Measurements from ENCODE around the gene TTLL6.

DNA sequence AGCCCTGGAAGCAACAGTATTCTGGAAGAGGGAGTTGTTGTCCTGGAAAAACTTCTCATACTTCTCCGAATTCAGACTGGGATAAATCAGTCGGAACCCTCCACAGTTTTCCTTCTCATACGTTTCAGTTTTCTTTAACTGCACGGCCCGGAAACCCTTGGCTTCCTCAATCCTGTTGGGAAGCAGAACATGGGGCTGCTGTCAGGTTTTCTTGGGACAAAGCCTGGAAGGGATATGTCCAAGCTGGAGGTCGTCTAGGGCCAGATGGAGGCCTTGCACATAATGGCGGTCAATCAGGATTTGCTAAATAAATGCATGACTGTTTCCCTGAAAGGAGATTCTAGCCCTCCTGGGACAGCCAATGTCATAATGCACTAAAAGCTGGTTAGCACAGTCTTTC, 29.2 kb downstream of the TTLL6 start:
- TF ChIP-seq MAX (IDR thresholded peaks at IDR 0.05; ENCODE audit: insufficient read depth, insufficient read length) (no peak), POLR2AphosphoS5 (IDR thresholded peaks at IDR 0.05; ENCODE audit: insufficient read depth, low read depth, low read length) (no peak), MYC (IDR thresholded peaks at IDR 0.05; ENCODE audit: low read depth, low read length) (no peak), EZH2 (IDR thresholded peaks at IDR 0.05; ENCODE audit: borderline replicate concordance, low read depth, low read length, severe bottlenecking) (no peak), POLR2A (IDR thresholded peaks at IDR 0.05; ENCODE audit: low read depth, low read length) (no peak), GATA2 (IDR thresholded peaks at IDR 0.05; ENCODE audit: insufficient read depth, insufficient read length, low read depth, low read length) (no peak)
- TF ChIP-seq, protein P1, sequence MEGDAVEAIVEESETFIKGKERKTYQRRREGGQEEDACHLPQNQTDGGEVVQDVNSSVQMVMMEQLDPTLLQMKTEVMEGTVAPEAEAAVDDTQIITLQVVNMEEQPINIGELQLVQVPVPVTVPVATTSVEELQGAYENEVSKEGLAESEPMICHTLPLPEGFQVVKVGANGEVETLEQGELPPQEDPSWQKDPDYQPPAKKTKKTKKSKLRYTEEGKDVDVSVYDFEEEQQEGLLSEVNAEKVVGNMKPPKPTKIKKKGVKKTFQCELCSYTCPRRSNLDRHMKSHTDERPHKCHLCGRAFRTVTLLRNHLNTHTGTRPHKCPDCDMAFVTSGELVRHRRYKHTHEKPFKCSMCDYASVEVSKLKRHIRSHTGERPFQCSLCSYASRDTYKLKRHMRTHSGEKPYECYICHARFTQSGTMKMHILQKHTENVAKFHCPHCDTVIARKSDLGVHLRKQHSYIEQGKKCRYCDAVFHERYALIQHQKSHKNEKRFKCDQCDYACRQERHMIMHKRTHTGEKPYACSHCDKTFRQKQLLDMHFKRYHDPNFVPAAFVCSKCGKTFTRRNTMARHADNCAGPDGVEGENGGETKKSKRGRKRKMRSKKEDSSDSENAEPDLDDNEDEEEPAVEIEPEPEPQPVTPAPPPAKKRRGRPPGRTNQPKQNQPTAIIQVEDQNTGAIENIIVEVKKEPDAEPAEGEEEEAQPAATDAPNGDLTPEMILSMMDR (IDR thresholded peaks at IDR 0.05; ENCODE audit: extremely low read depth in 1 of 2, insufficient read depth in 1 of 2, low read depth in 1 of 2, low read length in 2 of 2), result no peak
